NCI-H526 (cell line): Measurements from ENCODE around the gene LRRC59.

ENCODE experiments used
- DNase-seq, 2 experiments: peaks; one replicate each; lab custom pipeline; 2025; lab: John Stamatoyannopoulos, UW

The LRRC59 gene

DNA sequence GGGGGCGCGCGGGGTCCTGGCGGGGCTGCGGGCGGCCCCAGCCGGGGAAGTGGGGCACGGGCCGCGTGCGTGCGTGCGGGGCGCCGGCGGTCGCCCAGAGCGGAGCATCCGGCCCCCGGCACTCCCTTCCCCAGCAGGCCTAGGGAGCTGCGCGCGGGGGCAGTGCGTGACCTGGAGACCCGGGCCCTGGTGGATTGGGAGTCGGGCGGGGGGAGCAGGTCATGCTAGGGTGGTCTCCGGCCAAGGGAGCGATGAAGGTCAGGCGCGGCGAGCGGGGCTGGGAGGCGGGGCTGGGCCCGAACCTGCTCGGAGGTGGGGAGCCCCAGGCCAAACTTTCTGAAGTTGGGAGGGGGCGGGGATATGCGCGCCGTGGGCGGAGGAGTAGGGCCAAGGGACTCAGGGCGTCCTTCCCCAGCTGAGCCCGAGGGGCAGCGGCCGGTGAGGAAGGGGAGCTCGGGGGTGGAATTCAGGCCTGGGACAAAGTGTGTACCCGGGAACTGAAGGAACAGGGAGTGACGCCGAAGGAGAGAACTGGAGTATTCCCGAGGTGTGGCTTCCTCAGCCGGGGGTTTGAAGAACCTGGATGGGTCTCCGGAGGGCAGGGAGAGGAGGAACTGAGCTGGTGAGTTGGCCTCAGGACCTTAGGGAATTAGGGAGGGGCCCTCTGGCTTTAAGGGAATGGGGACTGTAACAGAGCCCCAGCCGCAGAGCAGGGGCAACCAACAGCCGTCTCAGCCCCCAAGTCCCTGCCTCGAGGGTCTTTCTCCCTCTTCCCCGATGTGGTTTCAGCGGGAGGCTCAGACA lies 50.8 kb downstream of the LRRC59 start:
- peak in 1 of 2 experiments; percentile 60 for DNase-seq

DNA sequence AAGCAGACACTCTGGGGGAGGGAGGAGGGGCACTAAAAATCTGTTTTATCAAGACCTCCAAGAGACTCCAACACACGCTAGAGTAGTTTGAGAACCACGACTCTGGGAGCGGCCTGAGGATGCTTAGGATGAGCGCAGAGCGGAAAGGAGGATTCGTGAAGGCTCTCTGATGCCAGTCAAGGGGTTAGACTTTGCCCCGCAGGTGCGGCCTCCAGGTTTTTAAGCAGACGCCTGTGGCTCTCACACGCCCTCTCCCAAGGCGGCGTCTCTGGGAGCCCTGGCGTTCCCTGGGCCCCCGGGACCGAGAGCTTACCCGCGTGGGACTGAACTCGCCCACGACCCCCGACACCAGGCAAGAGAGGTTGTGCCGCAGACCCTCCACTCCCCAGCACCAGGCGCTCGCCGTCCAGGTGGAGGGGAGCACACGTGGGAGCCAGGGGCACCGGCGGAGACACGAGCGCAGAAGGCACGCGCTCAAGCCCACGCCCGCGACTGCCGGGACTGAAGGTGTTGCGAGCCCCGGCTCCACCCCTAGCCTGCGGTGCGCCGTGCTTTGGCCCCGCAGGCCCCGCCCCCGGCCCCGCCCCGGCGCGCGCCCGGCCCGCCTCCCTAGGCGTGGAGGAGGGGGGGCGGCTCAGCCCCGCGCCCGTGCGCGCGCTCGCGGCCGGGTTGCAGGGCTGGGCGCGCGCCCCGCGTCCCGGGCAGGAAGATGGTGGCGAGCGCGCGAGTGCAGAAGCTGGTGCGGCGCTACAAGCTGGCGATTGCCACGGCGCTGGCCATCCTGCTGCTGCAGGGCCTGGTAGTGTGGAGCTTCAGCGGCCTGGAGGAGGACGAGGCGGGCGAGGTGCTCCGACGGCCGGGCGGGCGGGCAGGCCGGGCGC lies 51.7 kb downstream of the LRRC59 start, which contains the start of gene XYLT2:
XYLT2 (plus strand) TSS at position 695 of the 881 bp plus-strand sequence; CDS start at position 710, 15 bp downstream.
- peak; percentile 31 to 94 for DNase-seq

DNA sequence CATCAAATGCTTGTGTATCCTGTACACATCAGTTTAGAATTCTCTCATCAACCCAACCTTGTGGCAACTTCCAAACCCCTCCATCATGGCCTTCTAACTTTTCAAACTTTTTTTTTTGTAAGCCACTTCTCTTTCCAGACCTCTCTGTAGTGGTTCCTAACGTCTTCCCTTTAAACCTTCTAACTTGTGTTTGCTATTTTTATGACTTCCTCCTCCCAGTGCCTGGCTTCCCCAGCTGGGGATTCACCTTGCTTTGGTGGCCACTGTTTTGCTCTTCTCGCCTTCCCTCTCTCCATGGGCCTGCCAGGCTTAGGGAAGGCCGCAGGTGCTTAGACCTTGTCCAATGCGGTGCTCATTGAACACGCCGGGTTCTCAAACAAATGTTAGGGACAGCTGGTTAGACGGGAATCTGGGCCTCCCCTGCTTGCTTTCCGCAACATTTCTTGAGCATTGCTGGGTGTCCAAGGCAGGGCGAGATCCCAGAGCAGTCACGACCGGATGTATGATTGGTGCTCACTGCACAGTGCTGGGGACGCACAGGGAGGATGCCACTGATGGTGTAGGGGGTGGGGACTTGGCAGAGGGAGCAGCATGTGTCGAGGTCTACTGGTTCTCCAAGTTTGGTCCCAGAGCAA lies 52.5 kb downstream of the LRRC59 start:
- DNase-seq, result no peak

DNA sequence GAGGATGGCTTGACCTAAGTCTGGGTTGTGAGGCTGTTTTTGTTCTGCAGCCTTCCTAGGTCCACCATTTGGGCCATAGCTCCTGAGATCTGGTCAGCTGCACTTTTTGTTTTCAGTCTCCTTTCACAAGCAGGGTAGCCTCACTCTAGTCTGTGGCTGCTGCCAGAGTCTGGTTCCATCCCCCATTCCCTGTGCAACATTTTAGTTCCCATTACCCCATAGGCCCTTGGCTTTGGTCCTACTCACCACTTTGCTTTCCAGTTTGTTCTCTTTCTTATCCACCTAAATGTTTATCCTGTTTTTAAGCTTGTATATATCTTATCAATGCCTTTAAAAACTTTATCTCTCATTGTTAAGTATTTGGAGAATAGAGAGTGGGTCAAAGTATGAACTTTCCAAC lies 57.9 kb downstream of the LRRC59 start:
- DNase-seq, result no peak

DNA sequence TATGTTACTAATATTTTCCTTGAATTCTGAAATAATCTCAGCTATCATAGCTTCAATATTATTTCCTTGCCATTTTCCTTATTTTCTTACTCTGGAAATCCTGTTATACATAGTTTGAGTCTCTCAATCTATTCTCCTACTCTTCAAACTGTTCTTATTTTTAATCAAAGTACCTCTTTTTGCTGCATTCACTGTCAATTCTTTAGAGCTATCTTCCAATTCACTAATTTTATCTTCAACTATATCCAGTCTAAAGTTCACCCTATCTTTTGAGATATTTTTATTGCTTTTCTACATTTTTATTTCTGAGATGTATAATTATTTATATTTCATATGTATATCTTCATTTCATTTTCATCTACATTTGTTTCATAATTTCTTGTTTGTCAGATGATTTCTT lies 58.7 kb downstream of the LRRC59 start:
- DNase-seq, result no peak

DNA sequence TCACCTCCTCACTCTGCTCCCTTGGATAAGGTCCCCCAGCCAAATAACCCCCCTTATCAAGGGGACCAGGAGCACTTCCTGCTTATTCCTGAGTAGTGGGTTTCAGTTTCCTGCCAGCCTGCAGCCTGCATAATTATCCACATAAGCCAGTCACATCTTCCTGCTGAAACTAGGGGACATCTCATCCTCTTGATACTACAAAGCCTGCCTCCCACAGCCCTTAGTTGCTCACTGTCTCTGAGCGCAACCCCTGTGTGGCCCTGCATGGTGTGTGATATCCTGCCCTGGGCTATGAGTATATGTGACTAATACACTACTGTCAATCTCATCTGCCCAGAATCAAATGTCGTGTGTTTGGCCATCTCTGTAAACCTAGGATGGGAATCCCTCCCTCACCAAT lies 59.4 kb downstream of the LRRC59 start:
- no peak for DNase-seq

DNA sequence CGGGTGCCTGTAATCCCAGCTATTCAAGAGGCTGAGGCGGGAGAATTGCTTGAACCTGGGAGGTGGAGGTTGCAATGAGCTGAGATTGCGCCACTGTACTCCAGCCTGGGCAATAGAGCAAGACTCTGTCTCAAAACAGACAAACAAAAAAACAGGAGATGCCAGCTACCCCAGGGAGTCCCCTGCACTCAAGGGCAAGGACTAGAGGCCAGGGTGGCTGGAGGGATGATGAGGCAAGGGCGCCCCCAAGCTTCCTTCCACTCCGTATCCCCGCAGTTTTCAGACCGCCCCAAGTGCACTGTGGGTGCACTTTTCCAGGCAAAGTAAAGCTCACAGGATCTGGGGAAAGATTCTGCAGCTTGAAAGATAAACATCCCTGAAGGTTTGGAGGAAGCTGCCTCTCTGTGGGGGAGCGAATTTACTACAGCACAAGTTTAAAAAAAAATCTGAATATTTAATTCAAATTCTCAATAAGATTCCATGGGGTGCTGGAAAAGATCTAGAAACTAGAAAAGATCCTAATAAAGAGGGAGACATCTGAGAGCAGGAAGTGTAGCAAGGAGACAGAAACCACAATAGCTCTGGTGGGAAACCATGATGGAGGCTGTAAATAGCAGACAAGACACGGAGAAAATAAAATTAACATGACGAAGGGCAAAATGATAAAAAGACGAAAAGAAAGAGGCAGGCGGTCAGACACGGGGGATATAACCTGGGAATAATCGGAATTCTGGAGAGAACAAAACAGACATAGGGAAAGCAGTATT lies 63.8 kb downstream of the LRRC59 start:
- DNase-seq, result peak in 1 of 2 experiments; percentile 16

DNA sequence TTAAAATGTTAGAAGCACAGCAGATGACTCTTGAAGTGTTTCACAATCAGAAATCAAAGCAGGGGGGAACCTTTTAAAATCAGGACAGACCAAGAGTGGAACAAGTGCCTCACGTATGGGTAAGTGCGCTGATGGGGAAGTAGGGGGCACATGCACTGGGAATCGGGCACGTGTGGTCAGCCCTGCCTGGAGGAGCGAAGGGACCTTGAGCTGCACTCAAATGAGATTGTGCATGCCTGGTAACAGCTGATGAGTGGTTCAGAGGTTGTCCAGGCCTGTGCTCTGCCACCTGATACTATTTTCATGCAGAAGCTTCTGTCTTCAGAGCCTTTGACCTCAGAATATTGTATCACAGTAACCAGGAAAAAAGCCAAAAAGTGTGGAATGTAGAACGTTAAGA lies 65.1 kb downstream of the LRRC59 start:
- no peak for DNase-seq
